GM06990 (cell line): ENCODE data around the gene BLM.

ENCODE experiments used
- DNase-seq: peaks from one replicate; pipeline ENCODE4 v3.0.0-alpha.2; 2011; ENCODE audit not compliant: insufficient read length; ENCODE audit errors: extremely low read depth
- H3K27me3 ChIP-seq: replicated peaks from 2 replicates; pipeline ENCODE4 v1.6.0; 2011; ENCODE audit warnings: low read length; ENCODE audit not compliant: control insufficient read depth, insufficient read depth
- H3K36me3 ChIP-seq: 2 replicates; pipeline ENCODE4 v1.5.1; 2011; ENCODE audit warnings: low read length; ENCODE audit not compliant: control insufficient read depth, insufficient read depth
- H3K4me3 ChIP-seq: replicated peaks from 2 replicates; pipeline ENCODE4 v1.5.1; 2011; ENCODE audit warnings: low read depth, mild to moderate bottlenecking, control low read depth, low read length
- TF ChIP-seq, protein P1 (sequence below): IDR thresholded peaks from 2 replicates; pipeline ENCODE4 v1.5.1; 2011; ENCODE audit warnings: low read length, control low read depth, mild to moderate bottlenecking, inconsistent platforms; ENCODE audit not compliant: insufficient read depth, poor library complexity, severe bottlenecking

Gene BLM

DNA sequence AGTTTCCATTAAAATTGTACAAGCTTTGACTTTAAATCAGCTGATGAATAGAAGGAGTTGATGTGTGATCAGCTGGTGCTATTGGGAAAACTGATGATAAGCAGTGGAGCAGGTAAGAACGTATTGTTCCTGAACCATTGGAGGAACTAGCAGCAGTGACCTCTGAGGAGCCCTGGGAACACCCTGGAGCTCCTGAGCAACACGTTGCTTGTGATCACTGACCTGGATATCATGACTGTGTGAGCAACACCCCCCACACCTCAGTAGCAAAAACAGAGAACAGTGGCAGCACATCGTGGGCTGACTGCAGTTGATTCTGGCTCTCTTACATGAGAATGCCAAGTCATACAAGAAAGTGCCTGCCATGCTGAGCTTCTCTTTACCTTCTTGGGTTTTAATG is 72.9 kb downstream of the BLM start:
- H3K36me3 ChIP-seq = peaks cover 3% of the 10 kb centered on the region
- DNase-seq = no peak

DNA sequence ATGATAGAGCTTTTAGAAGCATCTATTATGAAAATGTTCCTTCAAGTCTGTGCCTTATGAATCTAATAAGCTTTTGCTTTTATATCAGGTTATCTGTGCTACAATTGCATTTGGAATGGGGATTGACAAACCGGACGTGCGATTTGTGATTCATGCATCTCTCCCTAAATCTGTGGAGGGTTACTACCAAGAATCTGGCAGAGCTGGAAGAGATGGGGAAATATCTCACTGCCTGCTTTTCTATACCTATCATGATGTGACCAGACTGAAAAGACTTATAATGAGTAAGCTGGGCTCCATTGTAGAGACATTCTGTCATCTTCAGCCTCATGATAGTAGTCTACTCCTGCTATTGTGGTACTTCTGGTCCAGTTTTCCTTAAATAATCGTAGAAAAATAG is 73.4 kb downstream of the BLM start:
- Histone ChIP-seq H3K4me3 (no peak overlapping the region), H3K27me3 (no peaks in the 10 kb centered on the region), H3K36me3 (peaks cover 3% of the 10 kb centered on the region)
- TF ChIP-seq, protein P1, sequence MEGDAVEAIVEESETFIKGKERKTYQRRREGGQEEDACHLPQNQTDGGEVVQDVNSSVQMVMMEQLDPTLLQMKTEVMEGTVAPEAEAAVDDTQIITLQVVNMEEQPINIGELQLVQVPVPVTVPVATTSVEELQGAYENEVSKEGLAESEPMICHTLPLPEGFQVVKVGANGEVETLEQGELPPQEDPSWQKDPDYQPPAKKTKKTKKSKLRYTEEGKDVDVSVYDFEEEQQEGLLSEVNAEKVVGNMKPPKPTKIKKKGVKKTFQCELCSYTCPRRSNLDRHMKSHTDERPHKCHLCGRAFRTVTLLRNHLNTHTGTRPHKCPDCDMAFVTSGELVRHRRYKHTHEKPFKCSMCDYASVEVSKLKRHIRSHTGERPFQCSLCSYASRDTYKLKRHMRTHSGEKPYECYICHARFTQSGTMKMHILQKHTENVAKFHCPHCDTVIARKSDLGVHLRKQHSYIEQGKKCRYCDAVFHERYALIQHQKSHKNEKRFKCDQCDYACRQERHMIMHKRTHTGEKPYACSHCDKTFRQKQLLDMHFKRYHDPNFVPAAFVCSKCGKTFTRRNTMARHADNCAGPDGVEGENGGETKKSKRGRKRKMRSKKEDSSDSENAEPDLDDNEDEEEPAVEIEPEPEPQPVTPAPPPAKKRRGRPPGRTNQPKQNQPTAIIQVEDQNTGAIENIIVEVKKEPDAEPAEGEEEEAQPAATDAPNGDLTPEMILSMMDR = no peak
- DNase-seq = no peak

More for the DNA sequence above, 72.9 kb downstream of the BLM start:
- H3K4me3 ChIP-seq = no peak overlapping the region
- TF ChIP-seq, protein P1 = no peak
- no peaks in the 10 kb centered on the region for H3K27me3 ChIP-seq

DNA sequence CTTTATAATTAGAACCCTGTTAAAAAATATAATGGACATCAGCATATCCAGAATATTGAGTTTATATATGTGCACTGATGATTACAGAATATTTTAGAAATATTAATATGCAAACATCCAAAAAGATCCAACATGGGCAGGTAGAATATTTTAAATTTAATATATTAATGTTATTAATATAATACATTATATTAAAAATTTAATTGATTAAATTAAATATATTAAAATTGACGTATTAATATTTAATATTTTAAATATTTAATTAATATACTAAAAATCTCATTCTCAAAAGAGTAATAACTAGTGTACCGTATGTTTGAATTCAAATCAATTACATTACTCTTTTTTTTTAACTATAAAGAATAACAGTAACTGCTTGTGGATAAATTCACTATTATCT is 77.4 kb downstream of the BLM start:
- H3K36me3 ChIP-seq = peaks cover 3% of the 10 kb centered on the region; the same call in 1 of the 2 replicates

DNA sequence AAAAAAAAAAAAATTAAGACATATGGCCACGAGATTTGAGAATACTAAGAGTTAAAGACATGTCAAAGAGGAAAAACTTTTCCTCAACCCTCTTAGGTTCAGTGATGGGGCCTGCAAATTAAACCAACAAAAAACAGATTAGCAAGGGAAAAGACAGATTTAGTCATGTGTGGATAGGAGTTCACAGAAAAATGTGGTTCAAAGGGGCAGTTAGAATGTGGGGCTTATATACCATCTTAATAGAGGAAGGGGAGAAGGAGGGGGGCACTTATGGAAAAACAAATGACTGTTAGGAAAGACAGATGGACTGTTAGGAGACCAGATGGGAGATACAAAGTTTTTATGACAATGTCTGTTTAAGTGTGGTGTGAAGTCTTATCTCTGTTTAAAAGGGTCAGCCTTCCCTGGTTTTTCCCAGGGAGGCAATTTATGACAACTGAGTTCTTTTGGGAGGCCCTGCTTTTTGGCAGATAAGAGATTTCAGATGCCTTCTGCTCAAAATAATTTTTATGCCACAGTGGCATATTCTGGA is 82.6 kb downstream of the BLM start:
- TF ChIP-seq, protein P1 = no peak
- no peaks in the 10 kb centered on the region for H3K27me3 ChIP-seq
- peaks cover 2% of the 10 kb centered on the region for H3K36me3 ChIP-seq
- H3K4me3 ChIP-seq = no peak overlapping the region
- DNase-seq = no peak

More for the DNA sequence above, 77.4 kb downstream of the BLM start:
- DNase-seq = no peak
- Histone ChIP-seq H3K27me3 (no peaks in the 10 kb centered on the region), H3K4me3 (no peak overlapping the region)
- TF ChIP-seq, protein P1 = no peak

DNA sequence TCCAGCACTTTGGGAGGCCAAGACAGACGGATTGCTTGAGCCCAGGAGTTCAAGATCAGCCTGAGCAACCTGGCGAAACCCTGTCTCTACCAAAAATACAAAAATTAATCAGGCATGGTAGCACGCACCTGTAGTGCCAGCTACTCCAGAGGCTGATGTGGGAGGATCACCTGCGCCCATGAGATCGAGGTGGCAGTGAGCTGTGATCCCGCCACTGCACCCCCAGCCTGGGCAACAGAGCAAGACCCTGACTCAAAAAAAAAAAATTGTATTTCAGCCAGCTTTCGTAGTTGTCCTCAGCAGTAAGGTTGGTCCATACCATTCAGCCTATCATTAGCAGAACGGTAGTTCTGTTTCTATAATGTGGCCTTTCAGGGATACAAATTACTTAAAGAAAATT is 84.7 kb downstream of the BLM start:
- peaks cover 2% of the 10 kb centered on the region for H3K36me3 ChIP-seq
- TF ChIP-seq, protein P1 = no peak
- H3K27me3 ChIP-seq = no peaks in the 10 kb centered on the region
- no peak for DNase-seq
- H3K4me3 ChIP-seq = no peak overlapping the region
